ENCODE data around the gene GRAMD1B.

DNA sequence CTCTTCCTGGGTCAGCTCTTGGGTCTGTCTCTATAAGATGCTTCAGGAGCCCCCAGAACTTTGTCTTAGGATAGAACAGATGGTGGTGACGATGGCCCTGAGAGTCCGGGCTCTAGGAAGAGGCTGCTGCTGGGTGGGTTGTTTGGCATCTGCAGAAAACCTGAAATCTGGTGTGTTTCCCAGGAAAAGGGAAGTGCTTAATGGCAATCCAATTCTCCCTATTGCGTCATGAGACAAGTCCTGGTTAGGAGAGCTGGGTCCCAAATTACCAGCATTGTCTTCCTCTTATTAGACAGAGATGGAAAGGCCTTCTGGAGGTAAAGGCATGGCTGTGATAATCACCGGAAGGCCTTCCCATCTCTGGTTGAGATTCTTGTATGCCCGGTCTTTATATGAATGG is 48.9 kb upstream of the GRAMD1B start:
- TF ChIP-seq, protein P1, sequence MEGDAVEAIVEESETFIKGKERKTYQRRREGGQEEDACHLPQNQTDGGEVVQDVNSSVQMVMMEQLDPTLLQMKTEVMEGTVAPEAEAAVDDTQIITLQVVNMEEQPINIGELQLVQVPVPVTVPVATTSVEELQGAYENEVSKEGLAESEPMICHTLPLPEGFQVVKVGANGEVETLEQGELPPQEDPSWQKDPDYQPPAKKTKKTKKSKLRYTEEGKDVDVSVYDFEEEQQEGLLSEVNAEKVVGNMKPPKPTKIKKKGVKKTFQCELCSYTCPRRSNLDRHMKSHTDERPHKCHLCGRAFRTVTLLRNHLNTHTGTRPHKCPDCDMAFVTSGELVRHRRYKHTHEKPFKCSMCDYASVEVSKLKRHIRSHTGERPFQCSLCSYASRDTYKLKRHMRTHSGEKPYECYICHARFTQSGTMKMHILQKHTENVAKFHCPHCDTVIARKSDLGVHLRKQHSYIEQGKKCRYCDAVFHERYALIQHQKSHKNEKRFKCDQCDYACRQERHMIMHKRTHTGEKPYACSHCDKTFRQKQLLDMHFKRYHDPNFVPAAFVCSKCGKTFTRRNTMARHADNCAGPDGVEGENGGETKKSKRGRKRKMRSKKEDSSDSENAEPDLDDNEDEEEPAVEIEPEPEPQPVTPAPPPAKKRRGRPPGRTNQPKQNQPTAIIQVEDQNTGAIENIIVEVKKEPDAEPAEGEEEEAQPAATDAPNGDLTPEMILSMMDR (IDR thresholded peaks at IDR 0.05), result no peak
- TF ChIP-seq POLR2A (IDR thresholded peaks at IDR 0.05), result no peak
